Measurements from ENCODE around the gene SCN3A.
A peak's percentile ranks its signal among the peaks of the same experiment; 100 is the strongest.

SCN3A gene

DNA sequence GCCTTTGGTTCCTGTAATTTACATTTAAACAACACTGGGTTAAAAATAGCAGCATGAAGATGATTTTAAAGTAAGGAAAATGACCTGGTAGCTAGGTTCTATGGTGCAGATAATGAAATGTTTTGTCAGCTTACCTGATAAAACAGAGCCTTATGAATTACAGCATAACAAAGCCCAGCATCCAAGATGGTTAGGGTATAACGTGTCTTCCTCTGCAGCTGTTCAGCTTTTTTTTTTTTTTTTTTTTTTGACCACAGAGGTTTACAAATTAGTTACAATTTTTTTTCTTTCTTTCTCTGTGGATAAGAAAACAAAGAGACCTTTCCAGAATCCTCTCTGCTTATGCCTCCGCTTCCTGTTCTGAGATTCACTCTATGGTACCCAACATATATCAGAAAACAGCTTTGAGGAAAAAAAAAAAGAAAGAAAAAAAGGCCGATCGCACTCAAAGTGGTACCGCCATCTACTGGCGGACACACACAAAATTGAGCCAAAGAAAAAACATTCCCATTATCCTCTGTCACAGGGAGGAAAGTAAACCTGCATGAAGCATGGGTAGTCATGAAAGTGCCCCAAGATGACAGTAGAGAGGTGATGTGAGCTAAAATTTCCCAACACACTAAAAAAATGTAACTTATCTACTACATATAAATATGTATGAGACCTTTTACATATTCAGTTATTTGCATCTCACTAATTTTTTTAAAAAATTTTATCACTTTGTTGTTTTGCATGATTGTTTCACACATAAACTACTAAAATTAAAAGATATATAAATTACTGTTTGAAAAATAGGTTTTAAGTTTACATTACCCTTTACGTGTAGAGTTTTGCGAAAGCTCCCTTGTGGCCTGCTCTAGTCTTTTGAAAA is at the start of gene SCN3A:
SCN3A (minus strand) TSS at position 362 of the 871 bp plus-strand sequence. CDS start 27,656 bp downstream, outside the sequence.
- H3K4me3 ChIP-seq (ENCODE audit: low read depth, low read length) = no peak within 1 kb of the TSS

GRCh38 chr2:165253178-165253577 is 49.3 kb upstream of the SCN3A start:
- no peak overlapping the region for H3K4me3 ChIP-seq (ENCODE audit: low read depth, low read length)
- no peak for TF ChIP-seq CTCF (IDR thresholded peaks at IDR 0.05; ENCODE audit: low read depth, low read length)

More for the DNA sequence above, at the start of gene SCN3A:
- TF ChIP-seq CTCF (IDR thresholded peaks at IDR 0.05; ENCODE audit: low read depth, low read length) = peak; percentile 45

DNA sequence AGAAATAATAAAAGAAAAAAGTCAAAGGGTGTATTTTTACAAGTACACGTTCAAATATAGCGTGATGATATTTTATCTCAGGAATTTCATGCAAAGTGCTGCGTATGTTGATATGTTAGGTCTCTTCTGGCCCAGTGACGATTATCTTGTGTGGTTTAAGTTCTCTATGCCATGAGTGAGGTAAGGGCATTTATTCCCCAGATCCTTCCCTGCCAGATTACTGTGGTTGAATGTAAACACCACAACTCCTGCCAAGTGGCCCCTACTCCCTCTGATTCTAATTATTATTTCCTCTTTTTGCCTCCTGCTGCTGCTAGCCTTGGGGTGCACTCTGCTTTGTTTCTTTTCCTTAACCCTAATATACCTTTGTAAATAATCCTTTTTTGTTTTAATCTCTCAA is 47.5 kb upstream of the SCN3A start:
- TF ChIP-seq CTCF (IDR thresholded peaks at IDR 0.05; ENCODE audit: low read depth, low read length) = no peak
- H3K4me3 ChIP-seq (ENCODE audit: low read depth, low read length) = no peak overlapping the region

- no peak for TF ChIP-seq CTCF (IDR thresholded peaks at IDR 0.05; ENCODE audit: low read depth, low read length)
- no peak overlapping the region for H3K4me3 ChIP-seq (ENCODE audit: low read depth, low read length)
These were observed 44.4 kb upstream of the SCN3A start for GRCh38 chr2:165248238-165248637.

DNA sequence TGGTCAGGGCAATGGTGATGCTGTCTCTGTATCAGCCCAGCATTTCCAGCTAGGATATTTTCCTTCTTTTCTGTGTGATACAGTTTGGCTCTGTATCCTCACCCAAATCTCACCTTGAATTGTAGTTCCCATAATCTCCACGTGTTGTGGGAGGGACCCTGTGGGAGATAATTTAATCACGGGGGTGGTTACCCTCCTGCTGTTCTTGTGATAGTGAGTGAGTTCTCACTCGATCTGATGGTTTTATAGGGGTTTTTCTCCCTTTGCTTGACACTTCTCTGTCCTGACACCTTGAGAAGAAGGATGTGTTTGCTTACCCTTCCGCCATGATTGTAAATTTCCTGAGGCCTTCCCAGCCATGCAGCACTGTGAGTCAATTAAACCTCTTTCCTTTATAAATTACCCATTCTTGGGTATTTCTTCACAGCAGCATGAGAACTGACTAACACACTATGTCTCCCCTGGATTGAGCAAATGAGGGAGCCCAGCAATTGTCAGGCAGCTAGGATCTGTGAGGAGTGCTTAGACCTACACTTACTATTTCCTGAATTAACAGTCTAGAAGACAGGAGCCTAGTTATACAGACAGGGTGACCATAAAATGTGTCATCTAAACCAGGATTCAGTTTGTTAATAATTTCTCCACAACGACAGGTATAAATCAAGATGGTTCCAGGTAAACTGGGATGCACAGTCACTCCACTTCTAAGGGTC is 41.4 kb upstream of the SCN3A start:
- TF ChIP-seq CTCF (IDR thresholded peaks at IDR 0.05; ENCODE audit: low read depth, low read length) = no peak

GRCh38 chr2:165240916-165241315 is 37.1 kb upstream of the SCN3A start:
- TF ChIP-seq CTCF (IDR thresholded peaks at IDR 0.05; ENCODE audit: low read depth, low read length) = no peak
- H3K4me3 ChIP-seq (ENCODE audit: low read depth, low read length) = no peak overlapping the region

More for the DNA sequence above, 41.4 kb upstream of the SCN3A start:
- H3K4me3 ChIP-seq (ENCODE audit: low read depth, low read length) = no peak overlapping the region
